K562 (cell line): ENCODE measurements around the gene POLR3GL. TPM values are rescaled to one million over a fixed set of nuclear protein-coding genes. Genes with fewer than 3 reads are reported as not detected.
A peak's percentile ranks its signal among the peaks of the same experiment; 100 is the strongest.

Experiments
- ELK1 ChIP-seq: sonication (generic); formaldehyde crosslinking; IDR thresholded peaks from 2 replicates; pipeline ENCODE4 v1.8.1; 2022; ENCODE audit warnings: missing genetic modification reagents
- FOXP1 ChIP-seq: sonication (generic); formaldehyde crosslinking; IDR thresholded peaks from 2 replicates; pipeline ENCODE4 v1.8.0; 2022; ENCODE audit warnings: mild to moderate bottlenecking, missing genetic modification reagents
- HDAC6 ChIP-seq: IDR thresholded peaks from 2 replicates; pipeline ENCODE4 v1.6.1; 2012; ENCODE audit warnings: low read depth, mild to moderate bottlenecking, control low read depth, inconsistent platforms, low read length, moderate library complexity
- HNRNPL ChIP-seq: fragments of 200-400 bp; formaldehyde crosslinking; IDR thresholded peaks from 2 replicates; pipeline ENCODE4 v1.6.1; 2017; ENCODE audit warnings: low read depth, mild to moderate bottlenecking, low read length
- MCM5 ChIP-seq: fragments of 450-650 bp; IDR thresholded peaks from 2 replicates; pipeline ENCODE4 v1.6.1; 2016; ENCODE audit warnings: low read depth
- MNT ChIP-seq, 2 experiments: fragments of 450-650 bp; conservative IDR thresholded peaks; 2 replicates each; pipeline ENCODE4 v1.6.1; 2017; ENCODE audit warnings: mild to moderate bottlenecking in 2 of 2, moderate library complexity in 2 of 2
- NFYB ChIP-seq: IDR thresholded peaks from 2 replicates; pipeline ENCODE4 v1.6.1; 2011; ENCODE audit warnings: mild to moderate bottlenecking, moderate library complexity; ENCODE audit not compliant: insufficient read length; ENCODE audit errors: extremely low read depth
- RBM15 ChIP-seq: fragments of 200-400 bp; formaldehyde crosslinking; IDR thresholded peaks from 2 replicates; pipeline ENCODE4 v1.6.1; 2018; ENCODE audit warnings: mild to moderate bottlenecking, low read length, moderate library complexity; ENCODE audit not compliant: insufficient read depth
- RBM34 ChIP-seq: fragments of 200-400 bp; formaldehyde crosslinking; IDR thresholded peaks from 2 replicates; pipeline ENCODE4 v1.6.1; 2018; ENCODE audit warnings: low read length, borderline replicate concordance; ENCODE audit not compliant: insufficient read depth
- SAP30 ChIP-seq: fragments of 200-600 bp; sonication (generic); IDR thresholded peaks from 2 replicates; pipeline ENCODE4 v1.6.1; 2012; ENCODE audit warnings: borderline replicate concordance, low read depth, mild to moderate bottlenecking, moderate library complexity, low read length, control low read depth, inconsistent platforms; ENCODE audit not compliant: insufficient read depth, poor library complexity, severe bottlenecking
- SMAD2 ChIP-seq: fragments of 150-350 bp; IDR thresholded peaks from 2 replicates; pipeline ENCODE4 v1.6.1; 2014; ENCODE audit warnings: low read depth, mild to moderate bottlenecking, low read length
- SRSF1 ChIP-seq: fragments of 200-400 bp; formaldehyde crosslinking; IDR thresholded peaks from 2 replicates; pipeline ENCODE4 v1.6.1; 2017; ENCODE audit warnings: mild to moderate bottlenecking, low read depth, low read length, moderate library complexity
- TBP ChIP-seq: optimal IDR thresholded peaks from 2 replicates; pipeline ENCODE3; 2011; ENCODE audit warnings: low read depth, low read length, improper control_type of control experiment
- TFAM ChIP-seq: fragments of 250-450 bp; sonication (Bioruptor Pico); conservative IDR thresholded peaks from 2 replicates; pipeline ENCODE4 v1.5.0; 2021; ENCODE audit warnings: mild to moderate bottlenecking, moderate library complexity
- U2AF1 ChIP-seq: fragments of 200-400 bp; formaldehyde crosslinking; optimal IDR thresholded peaks from 2 replicates; pipeline ENCODE3; 2017; ENCODE audit warnings: mild to moderate bottlenecking, low read depth, low read length, moderate library complexity
- ZFPM2 ChIP-seq: fragments of 250-450 bp; sonication (Bioruptor Pico); IDR thresholded peaks from 2 replicates; pipeline ENCODE4 v1.5.1; 2022; ENCODE audit warnings: mild to moderate bottlenecking
- ZKSCAN3 ChIP-seq: fragments of 250-450 bp; sonication (Bioruptor Pico); IDR thresholded peaks from 2 replicates; pipeline ENCODE4 v1.4.0; 2020
- ZNF12 ChIP-seq: sonication (generic); formaldehyde crosslinking; IDR thresholded peaks from 2 replicates; pipeline ENCODE4 v1.4.0; 2020; ENCODE audit warnings: mild to moderate bottlenecking, missing genetic modification reagents
- ZNF165 ChIP-seq: fragments of 250-450 bp; sonication (Bioruptor Pico); IDR thresholded peaks from 2 replicates; pipeline ENCODE4 v1.4.0; 2020; ENCODE audit warnings: borderline replicate concordance
- ZNF785 ChIP-seq: fragments of 250-450 bp; sonication (Bioruptor Pico); IDR thresholded peaks from 2 replicates; pipeline ENCODE4 v1.4.0; 2020; ENCODE audit warnings: mild to moderate bottlenecking
- ZSCAN29 ChIP-seq: fragments of 450-650 bp; IDR thresholded peaks from 2 replicates; pipeline ENCODE4 v1.6.1; 2017
- polyA plus RNA-seq, 8 experiments: library from polyadenylated mRNA; depleted of rRNA in 4 of 8; stranded (reverse) in 5 of 8; unstranded in 3 of 8; fragments of >200 nt; fragmentation: Nextera tagmentation in 2 of 8; fragmentation: Illumina TruSeq in 1 of 8; extraction: Ambion mirVana in 2 of 8; extraction: Trizol in 1 of 8; gene quantifications; 2 replicates each; pipeline versions ENCODE4 v1.2.1 to v1.2.3, GENCODE V29; 2011 to 2014; ENCODE audit warnings: inconsistent platforms in 1 of 8, missing spikeins in 1 of 8
- total RNA-seq, 7 experiments: library from RNA; depleted of rRNA in 6 of 7; stranded (reverse); fragments of >200 nt in 6 of 7; fragmentation: Illumina TruSeq in 2 of 7; extraction: Trizol in 2 of 7; gene quantifications; 2 replicates each; pipeline versions ENCODE4 v1.2.1 to v1.2.3, GENCODE V29; 2011 to 2021; ENCODE audit warnings: low replicate concordance in 1 of 7
- TF ChIP-seq, protein P1 (sequence below): fragments of 450-650 bp; formaldehyde crosslinking; IDR thresholded peaks from 2 replicates; pipeline ENCODE4 v1.4.0; 2022; ENCODE audit warnings: mild to moderate bottlenecking, moderate library complexity
- TF ChIP-seq, protein P2 (sequence below), 2 experiments: fragments of 250-450 bp in 1 of 2; fragments of 450-650 bp in 1 of 2; sonication (Bioruptor Pico) in 1 of 2; IDR thresholded peaks; 2 replicates each; pipeline versions ENCODE4 v1.6.1 to v1.8.0; 2016 to 2021; ENCODE audit warnings: mild to moderate bottlenecking in 2 of 2, moderate library complexity in 2 of 2, missing compliant biosample characterization in 1 of 2, missing genetic modification characterization in 1 of 2

Gene POLR3GL
- total and polyA plus RNA-seq, 9 of the 15 experiments (the other 6 are each of a cell fraction or from before 2014, with no cell fraction given) = 14.6 to 48.4 (median 38.2) TPM

- TF ChIP-seq, protein P1, sequence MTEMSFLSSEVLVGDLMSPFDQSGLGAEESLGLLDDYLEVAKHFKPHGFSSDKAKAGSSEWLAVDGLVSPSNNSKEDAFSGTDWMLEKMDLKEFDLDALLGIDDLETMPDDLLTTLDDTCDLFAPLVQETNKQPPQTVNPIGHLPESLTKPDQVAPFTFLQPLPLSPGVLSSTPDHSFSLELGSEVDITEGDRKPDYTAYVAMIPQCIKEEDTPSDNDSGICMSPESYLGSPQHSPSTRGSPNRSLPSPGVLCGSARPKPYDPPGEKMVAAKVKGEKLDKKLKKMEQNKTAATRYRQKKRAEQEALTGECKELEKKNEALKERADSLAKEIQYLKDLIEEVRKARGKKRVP = no peak
- TF ChIP-seq RBM15 (no peak), ELK1 (CRISPR knock-in tag) (no peak), ZNF165 (no peak), HNRNPL (no peak), TFAM (CRISPR knock-in tag) (no peak), MNT (conservative IDR thresholded peaks at IDR 0.05) (peak; percentile 78 to 94), U2AF1 (no peak), NFYB (peak; percentile 49), SMAD2 (no peak), ZFPM2 (CRISPR knock-in tag) (no peak), SRSF1 (no peak), ZNF12 (CRISPR knock-in tag) (no peak), TBP (peak; percentile 90), ZSCAN29 (no peak), FOXP1 (CRISPR knock-in tag) (peak; percentile 29; the same call in 1 of the 2 replicates), ZKSCAN3 (no peak), MCM5 (no peak), RBM34 (no peak), SAP30 (no peak), ZNF785 (no peak), HDAC6 (no peak)
- TF ChIP-seq, protein P2, sequence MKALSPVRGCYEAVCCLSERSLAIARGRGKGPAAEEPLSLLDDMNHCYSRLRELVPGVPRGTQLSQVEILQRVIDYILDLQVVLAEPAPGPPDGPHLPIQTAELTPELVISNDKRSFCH (CRISPR knock-in tag; IDR thresholded peaks at IDR 0.05) = no peak
- TF ChIP-seq, protein P2 (tag; IDR thresholded peaks at IDR 0.05) = peak; percentile 78; the same call in 1 of the 2 replicates
These were observed 37.2 kb upstream of the POLR3GL start, which contains the start of gene RBM8A (continued) for GRCh38 chr1:145927063-145927886.
